SKM-1 (cell line): ENCODE data around the gene IL18.
"Not testable (repeated sequence)": the region's sequence is repeated elsewhere in the genome, so short reads cannot be mapped to it uniquely, and the experiment has no call there.

ENCODE experiments used
- DNase-seq: peaks from one replicate; lab custom pipeline; 2025; ENCODE audit not compliant: unreplicated experiment; lab: John Stamatoyannopoulos, UW

The IL18 gene

GRCh38 chr11:112172362-112172994, 8.6 kb upstream of the IL18 start:
- no peak for DNase-seq

DNA sequence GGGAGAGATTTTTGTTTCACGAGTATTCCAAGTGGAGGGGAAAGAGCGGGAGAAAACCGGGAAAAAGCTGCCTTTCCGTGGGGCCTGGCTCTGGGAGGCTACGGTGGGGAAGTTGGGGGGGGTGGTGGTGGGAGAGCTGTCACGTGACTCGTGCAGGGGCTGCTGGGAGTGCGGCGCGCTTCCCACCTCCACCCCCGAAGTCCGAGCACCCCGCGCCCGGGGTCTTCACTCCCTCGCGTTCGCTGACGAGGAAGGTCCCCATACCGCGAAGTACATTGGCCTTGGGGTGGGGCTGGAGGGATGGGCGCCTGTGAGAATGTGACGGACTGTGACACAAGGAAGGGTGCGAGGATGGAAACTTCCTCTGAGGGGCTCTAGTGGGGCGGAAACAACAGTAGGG, 3.3 kb upstream of the IL18 start, which contains the start of gene TEX12:
TSS of gene TEX12 (plus strand) at position 228 of the 400 bp plus-strand sequence. CDS start 1,897 bp downstream, outside the sequence.
- no peak for DNase-seq

DNA sequence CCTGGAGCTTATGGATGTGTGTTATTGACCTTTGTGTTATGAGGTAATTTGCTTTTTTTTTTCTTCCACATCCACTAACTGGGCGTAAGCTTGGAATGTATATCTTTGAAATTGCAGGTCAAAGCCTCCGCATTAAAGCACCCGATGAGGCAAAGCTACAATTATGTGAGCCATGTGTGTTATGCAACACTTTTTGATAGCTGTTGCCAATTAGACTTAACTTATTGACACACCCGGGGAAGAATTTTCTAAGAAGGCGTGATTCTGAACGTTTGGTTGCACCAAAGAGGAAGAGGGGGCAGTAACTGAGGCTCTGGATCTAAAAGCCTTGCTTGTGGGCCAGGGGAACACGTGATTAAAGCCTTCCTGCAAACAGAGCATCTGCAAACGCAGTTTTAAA, 2.7 kb upstream of the IL18 start:
- DNase-seq: no peak

- no peak for DNase-seq
These were observed 1.2 kb upstream of the IL18 start for GRCh38 chr11:112165049-112165448.

- DNase-seq: no peak
These were observed 940 bp downstream of the IL18 start for GRCh38 chr11:112162761-112163546.

GRCh38 chr11:112162200-112162599, 1.7 kb downstream of the IL18 start:
- not testable (repeated sequence) for DNase-seq

DNA sequence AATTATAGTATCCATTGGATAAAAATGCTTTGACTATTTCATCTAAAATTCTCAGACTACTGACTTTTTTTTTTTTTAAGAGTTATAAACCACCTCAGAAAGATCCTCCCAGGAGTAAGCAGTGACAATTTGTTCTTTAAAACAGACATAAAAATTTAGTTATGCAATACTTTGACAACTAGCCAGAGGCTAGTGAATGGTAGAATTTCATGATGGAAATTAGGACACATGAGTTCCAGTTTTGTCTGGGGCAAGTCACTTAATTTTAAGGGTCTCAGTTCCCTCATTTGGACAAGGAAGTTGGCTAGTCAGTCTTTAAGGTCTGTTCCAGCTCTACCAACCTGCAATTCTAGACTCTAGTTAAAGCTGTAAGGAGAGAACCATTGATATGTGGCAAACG, 2.9 kb downstream of the IL18 start:
- peak; percentile 12 for DNase-seq

DNA sequence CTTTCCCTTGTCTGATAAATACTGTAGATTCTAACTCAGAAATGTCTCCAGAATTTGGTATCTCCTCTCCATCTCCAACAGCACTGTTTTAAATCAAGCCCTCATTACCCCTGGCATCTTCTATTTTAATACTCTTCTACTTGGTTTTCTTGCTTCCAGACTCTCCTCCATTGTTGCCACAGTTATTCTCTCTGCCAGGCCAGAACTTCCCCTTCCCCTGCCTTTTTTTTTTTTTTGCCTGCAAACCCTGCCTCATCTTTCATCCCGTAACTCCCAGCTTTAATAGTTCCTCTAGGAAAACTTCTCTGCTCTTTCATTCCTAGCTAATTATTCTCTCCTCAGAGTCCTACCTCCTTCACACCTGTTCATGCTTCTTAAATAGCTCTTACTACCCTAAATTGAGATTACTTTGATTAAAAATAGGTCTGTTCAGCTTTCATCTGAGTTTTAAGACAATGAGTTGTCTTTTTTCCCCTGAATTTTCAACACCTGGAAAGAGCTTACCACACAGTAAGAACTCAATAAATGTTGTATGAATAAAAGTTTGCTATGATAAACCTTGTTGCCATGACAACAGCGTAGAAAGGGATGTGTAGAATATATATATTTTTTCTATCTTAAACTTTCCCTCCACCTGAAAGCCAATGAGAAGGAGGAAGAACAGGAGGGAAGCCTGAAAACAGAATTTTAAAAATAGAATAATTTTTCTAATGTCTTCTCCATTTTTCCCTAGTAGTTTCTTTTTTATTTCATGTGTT, 3.6 kb downstream of the IL18 start:
- no peak for DNase-seq

DNA sequence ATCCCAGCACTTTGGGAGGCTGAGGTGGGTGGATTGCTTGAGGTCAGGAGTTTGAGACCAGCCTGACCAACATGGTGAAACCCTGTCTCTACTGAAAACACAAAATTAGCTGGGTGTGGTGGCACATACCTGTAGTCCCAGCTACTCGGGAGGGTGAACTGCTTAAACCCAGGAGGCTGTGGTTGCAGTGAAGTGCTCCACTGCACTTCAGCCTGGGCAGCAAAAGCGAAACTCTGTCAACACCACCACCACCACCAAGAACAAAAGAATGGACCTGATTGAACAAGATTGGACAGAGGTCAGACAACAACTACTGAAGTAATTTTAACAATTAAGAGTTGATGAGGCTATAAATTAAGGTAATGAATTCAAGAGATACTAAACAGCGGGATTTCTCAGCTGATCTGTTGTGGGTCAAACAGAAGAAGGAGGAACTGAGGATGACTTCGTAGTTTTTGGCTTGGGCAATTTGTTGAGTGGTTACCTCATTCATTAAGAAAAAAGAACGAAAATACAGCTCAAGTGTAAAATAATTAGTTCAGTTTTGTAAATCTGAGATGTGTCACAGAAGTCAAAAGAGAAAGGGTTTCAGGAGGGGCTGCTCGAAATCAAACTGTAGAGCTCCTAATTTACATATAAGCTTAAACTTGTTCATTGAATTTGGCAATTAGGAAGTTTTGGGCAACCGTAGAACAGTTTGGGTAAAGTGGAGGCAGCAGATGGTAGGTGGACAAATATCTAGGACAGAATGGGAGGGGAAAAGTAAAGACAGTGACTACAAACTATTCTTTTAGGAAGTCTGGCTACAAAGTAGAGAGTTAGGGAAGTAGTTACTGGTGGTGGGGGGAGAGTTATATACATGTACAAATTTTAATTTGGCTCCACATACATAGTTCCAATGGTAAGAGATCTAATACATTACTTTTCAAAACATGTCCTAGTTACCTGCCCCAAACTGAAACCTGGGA, 4.5 kb downstream of the IL18 start:
- peak; percentile 50 for DNase-seq

GRCh38 chr11:112156956-112157766, 6.7 kb downstream of the IL18 start:
- DNase-seq: peak; percentile 48

DNA sequence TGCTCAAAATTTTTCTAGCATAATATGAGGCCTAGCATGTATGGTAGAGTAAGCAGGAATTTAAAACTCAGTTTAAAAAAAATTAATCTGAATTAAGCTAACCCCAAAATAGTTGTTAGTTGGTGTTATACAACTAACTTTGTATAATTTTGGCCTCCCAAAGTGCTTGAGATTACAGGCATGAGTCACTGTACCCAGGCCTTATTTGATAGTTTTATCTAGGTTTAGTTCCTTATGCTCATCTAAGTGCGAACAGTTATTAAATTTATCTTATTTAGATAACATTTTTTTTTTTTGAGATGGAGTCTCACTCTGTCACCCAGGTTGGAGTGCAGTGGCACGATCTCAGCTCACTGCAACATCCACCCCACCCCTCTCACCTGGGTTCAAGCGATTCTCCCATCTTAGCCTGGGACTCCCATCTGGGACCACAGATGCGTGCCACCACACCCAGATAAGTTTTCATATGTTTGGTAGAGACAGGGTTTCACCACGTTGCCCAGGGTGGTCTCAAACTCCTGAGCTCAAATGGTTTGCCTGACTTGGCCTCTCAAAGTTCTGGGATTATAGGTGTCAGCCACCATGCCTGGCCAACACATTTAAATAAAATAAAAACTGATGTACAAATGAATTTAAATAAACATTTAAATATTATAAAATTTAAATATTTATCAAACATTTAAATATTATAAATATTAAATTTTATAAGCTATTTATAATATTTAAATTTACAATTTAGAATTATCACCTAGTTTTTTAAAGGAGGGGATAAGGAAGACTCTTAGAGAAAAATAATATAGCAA, 7.5 kb downstream of the IL18 start:
- DNase-seq: no peak

DNA sequence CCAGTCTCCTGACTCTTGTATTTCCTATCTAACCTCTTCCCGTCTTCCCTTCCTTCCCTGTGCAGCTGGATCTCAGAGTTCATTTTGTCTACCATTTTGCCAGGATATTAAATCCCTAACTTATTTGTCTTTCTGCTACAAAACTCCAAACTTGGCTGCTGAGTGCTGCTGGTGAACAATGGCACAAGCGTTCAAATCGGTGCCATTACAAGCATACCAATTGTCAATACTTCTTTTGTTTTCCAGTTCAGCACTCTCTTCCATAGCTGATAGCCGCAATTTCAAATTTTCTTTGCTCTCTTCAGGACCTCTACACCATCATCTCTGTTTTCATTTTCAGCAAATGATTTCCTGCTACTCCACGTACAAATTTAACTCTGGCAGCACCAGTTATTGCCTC, 13.4 kb downstream of the IL18 start:
- no peak for DNase-seq

DNA sequence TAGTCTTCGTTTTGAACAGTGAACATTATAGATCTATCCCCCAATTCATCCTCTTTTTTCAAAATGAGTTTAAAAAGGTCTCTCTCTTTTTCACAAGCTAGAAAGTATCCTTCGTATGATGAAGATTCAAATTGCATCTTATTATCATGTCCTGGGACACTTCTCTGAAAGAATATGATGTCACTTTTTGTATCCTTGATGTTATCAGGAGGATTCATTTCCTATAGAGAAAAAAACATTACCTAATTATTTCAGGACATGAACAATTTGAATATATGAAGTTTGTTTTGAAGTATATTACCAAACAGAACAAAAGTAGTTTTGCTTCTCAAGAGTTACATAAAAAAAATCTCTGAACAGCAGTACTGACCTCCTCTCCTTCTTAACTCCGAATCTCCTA, 20.3 kb downstream of the IL18 start:
- DNase-seq: no peak

- DNase-seq: no peak
These were observed 29.4 kb downstream of the IL18 start for GRCh38 chr11:112134473-112134872.

DNA sequence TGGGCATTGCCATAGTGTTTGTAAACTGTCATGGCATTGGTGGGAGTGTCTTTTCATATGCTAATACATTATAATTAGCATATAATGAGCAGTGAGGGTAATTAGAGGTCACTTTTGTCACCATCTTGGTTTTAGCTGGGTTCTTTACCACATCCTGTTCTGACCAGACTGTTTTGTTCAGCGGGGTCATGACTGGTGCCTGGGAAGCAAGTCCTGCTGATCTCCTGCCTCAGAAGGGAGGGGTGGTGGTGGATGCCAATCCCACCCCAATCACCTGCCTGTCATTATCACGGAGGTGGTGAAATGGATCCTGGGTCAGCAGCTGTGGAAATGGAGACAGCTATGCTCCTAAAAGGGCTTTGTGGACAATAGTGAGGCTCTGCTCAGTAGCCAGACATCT, 31.2 kb downstream of the IL18 start:
- no peak for DNase-seq

DNA sequence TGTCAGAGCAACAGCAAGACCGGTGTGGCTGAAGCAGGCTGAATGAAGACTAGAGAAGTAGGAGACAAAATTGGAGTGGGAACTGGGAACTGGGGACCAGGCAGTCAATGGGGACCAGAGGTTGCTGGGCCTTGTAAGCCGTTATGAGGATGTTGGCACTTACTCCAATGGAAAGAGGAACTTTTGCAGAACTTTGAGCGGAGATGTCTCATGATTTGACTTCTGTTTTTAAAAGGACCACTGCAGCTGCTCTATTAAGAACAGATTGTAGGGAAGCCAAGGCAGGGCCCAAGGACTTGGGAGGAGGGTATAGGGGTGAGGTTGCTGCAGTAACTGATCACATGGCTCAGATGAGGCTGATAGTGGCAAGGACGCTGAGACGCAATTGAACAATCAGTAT, 34.2 kb downstream of the IL18 start:
- DNase-seq: peak; percentile 49

- DNase-seq: no peak
These were observed 35.3 kb downstream of the IL18 start for GRCh38 chr11:112128483-112129121.

- no peak for DNase-seq
These were observed 36.8 kb downstream of the IL18 start for GRCh38 chr11:112127056-112127455.

DNA sequence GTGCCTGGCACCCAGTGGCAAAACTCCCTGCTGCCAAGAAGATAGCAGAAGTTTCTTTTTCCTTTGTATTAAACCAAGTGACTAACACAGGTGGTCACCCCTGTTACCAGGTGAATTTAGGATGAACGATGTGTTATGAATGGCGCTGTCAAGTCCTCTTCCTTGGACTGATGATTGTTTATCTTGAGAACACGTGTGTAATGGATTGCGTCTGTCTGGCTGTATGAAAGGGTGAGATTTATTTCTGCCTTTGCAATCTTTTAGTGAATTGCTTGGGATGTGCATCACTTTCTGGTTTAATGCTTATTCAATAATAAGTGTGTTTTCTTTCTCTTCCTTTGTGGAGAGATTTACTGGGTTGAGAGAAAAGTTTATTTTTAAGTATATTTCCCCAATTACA, 40.8 kb downstream of the IL18 start:
- no peak for DNase-seq
